Smooth muscle cell of the brain vasculature (primary cell): ENCODE measurements around the gene NHERF1.

ENCODE experiments used
- DNase-seq: peaks from one replicate; pipeline ENCODE4 v3.0.0-alpha.2; 2012; ENCODE audit warnings: low read depth, low spot score

NHERF1 gene

GRCh38 chr17:74732042-74732867, 16.2 kb upstream of the NHERF1 start:
- no peak for DNase-seq

GRCh38 chr17:74733365-74734122, 14.9 kb upstream of the NHERF1 start:
- no peak for DNase-seq

- no peak for DNase-seq
These were observed 14.2 kb upstream of the NHERF1 start for GRCh38 chr17:74734256-74734655.

GRCh38 chr17:74736513-74737298, 11.7 kb upstream of the NHERF1 start, which contains the start of gene RAB37:
RAB37 (plus strand) TSS chr17:74737256; CDS start chr17:74737273, 17 bp downstream.
- no peak for DNase-seq

- no peak for DNase-seq
These were observed 11.0 kb upstream of the NHERF1 start for GRCh38 chr17:74737299-74738050.

GRCh38 chr17:74738051-74738996, 10.1 kb upstream of the NHERF1 start:
- no peak for DNase-seq

- DNase-seq = no peak
These were observed 9.1 kb upstream of the NHERF1 start for GRCh38 chr17:74739227-74739831.

GRCh38 chr17:74740173-74740572, 8.3 kb upstream of the NHERF1 start:
- DNase-seq = no peak

GRCh38 chr17:74740641-74741387, 7.6 kb upstream of the NHERF1 start:
- no peak for DNase-seq

GRCh38 chr17:74742153-74742515, 6.3 kb upstream of the NHERF1 start:
- no peak for DNase-seq

- DNase-seq = no peak
These were observed 5.4 kb upstream of the NHERF1 start for GRCh38 chr17:74742978-74743545.

- DNase-seq = no peak
These were observed 4.7 kb upstream of the NHERF1 start for GRCh38 chr17:74743755-74744154.

- no peak for DNase-seq
These were observed 4.1 kb upstream of the NHERF1 start for GRCh38 chr17:74744349-74744713.

- DNase-seq = peak; percentile 54
These were observed 3.5 kb upstream of the NHERF1 start for GRCh38 chr17:74744714-74745547.

- no peak for DNase-seq
These were observed 2.8 kb upstream of the NHERF1 start for GRCh38 chr17:74745548-74746177.

GRCh38 chr17:74746376-74746775, 2.1 kb upstream of the NHERF1 start:
- no peak for DNase-seq

GRCh38 chr17:74746922-74747321, 1.5 kb upstream of the NHERF1 start:
- DNase-seq = no peak

- DNase-seq = no peak
These were observed 224 bp upstream of the NHERF1 start for GRCh38 chr17:74748279-74748528.
